Neural cell (in vitro differentiated cells): ENCODE measurements around the gene PKDCC. TPM values are rescaled to one million over a fixed set of nuclear protein-coding genes. Genes with fewer than 3 reads are reported as not detected.
A peak's percentile ranks its signal among the peaks of the same experiment; 100 is the strongest.

Experiments used
- H2AFZ ChIP-seq: fragments of 200-600, 300-800 bp; sonication (generic), shearing (Covaris generic); 2 replicates; pipeline ENCODE4 v1.6.0; 2014; ENCODE audit warnings: low read depth, mild to moderate bottlenecking, antibody characterized with exemption, low read length, moderate library complexity
- H3F3A ChIP-seq: fragments of 200-600 bp; shearing (Covaris generic); 2 replicates; pipeline ENCODE4 v1.6.1; 2016; ENCODE audit warnings: mild to moderate bottlenecking, moderate library complexity, mixed read lengths, antibody characterized with exemption, low read length; ENCODE audit not compliant: insufficient read depth, poor library complexity, severe bottlenecking
- H3K27ac ChIP-seq: fragments of 200-600, 300-800 bp; sonication (generic), shearing (Covaris generic); 2 replicates; pipeline ENCODE4 v1.5.1; 2014; ENCODE audit warnings: mild to moderate bottlenecking, low read length, moderate library complexity
- H3K27me3 ChIP-seq: fragments of 300-800, 200-600 bp; sonication (generic), shearing (Covaris generic); 2 replicates; pipeline ENCODE4 v1.6.0; 2014; ENCODE audit warnings: mild to moderate bottlenecking, low read depth, low read length, moderate library complexity; ENCODE audit not compliant: insufficient read depth
- H3K36me3 ChIP-seq: fragments of 300-800, 200-600 bp; sonication (generic), shearing (Covaris generic); 2 replicates; pipeline ENCODE4 v1.5.1; 2014; ENCODE audit warnings: mild to moderate bottlenecking, antibody characterized with exemption, low read length, moderate library complexity; ENCODE audit not compliant: insufficient read depth
- H3K4me2 ChIP-seq: fragments of 300-800, 200-600 bp; sonication (generic), shearing (Covaris generic); 2 replicates; pipeline ENCODE4 v1.6.0; 2014; ENCODE audit warnings: mild to moderate bottlenecking, low read length
- H3K4me3 ChIP-seq: fragments of 300-800, 200-600 bp; sonication (generic), shearing (Covaris generic); 2 replicates; pipeline ENCODE4 v1.5.1; 2014; ENCODE audit warnings: mild to moderate bottlenecking, low read length, moderate library complexity
- H3K79me2 ChIP-seq: fragments of 200-600 bp; shearing (Covaris generic); replicated peaks from 2 replicates; pipeline ENCODE4 v1.6.0; 2014; ENCODE audit warnings: mild to moderate bottlenecking, low read length, moderate library complexity; ENCODE audit not compliant: insufficient read depth
- H3K9ac ChIP-seq: fragments of 300-800, 200-600 bp; sonication (generic), shearing (Covaris generic); 2 replicates; pipeline ENCODE4 v1.6.1; 2016; ENCODE audit warnings: mild to moderate bottlenecking, low read length, mixed read lengths
- H3K9me2 ChIP-seq: fragments of 200-600 bp; shearing (Covaris generic); 2 replicates; pipeline ENCODE4 v1.6.1; 2016; ENCODE audit warnings: mild to moderate bottlenecking, low read length, mixed read lengths; ENCODE audit not compliant: insufficient read depth
- H3K9me3 ChIP-seq: fragments of 200-600, 300-800 bp; sonication (generic), shearing (Covaris generic); 2 replicates; pipeline ENCODE4 v1.6.1; 2016; ENCODE audit warnings: mild to moderate bottlenecking, mixed run types, low read length, moderate library complexity, mixed read lengths
- H4K20me1 ChIP-seq: fragments of 200-600 bp; shearing (Covaris generic); 2 replicates; pipeline ENCODE4 v1.6.1; 2016; ENCODE audit warnings: mild to moderate bottlenecking, mixed run types; ENCODE audit not compliant: insufficient read depth
- CTCF ChIP-seq: fragments of 450-650 bp; IDR thresholded peaks from 2 replicates; pipeline ENCODE4 v1.5.1; 2014; ENCODE audit warnings: antibody characterized with exemption, mild to moderate bottlenecking, moderate library complexity; ENCODE audit not compliant: poor library complexity, severe bottlenecking
- EP300 ChIP-seq: fragments of 450-650 bp; conservative IDR thresholded peaks from 2 replicates; pipeline ENCODE4 v1.6.1; 2014; ENCODE audit warnings: antibody characterized with exemption, mild to moderate bottlenecking, moderate library complexity; ENCODE audit not compliant: poor library complexity, severe bottlenecking
- EZH2 ChIP-seq: fragments of 200-600, 300-800 bp; shearing (Covaris generic), sonication (generic); IDR thresholded peaks from 2 replicates; pipeline ENCODE4 v1.6.1; 2014; ENCODE audit warnings: antibody characterized with exemption, low read length, borderline replicate concordance, mild to moderate bottlenecking; ENCODE audit not compliant: insufficient read depth, poor library complexity, severe bottlenecking
- MXI1 ChIP-seq: fragments of 450-650 bp; conservative IDR thresholded peaks from 2 replicates; pipeline ENCODE4 v1.6.1; 2014; ENCODE audit warnings: antibody characterized with exemption, mild to moderate bottlenecking; ENCODE audit not compliant: poor library complexity, severe bottlenecking
- POLR2AphosphoS5 ChIP-seq: IDR thresholded peaks from 2 replicates; pipeline ENCODE4 v1.6.1; 2012
- RAD21 ChIP-seq: fragments of 450-650 bp; conservative IDR thresholded peaks from 2 replicates; pipeline ENCODE4 v1.6.1; 2014; ENCODE audit warnings: antibody characterized with exemption, mild to moderate bottlenecking, moderate library complexity
- REST ChIP-seq: IDR thresholded peaks from 2 replicates; pipeline ENCODE4 v1.6.1; 2012; ENCODE audit warnings: borderline replicate concordance
- SMC3 ChIP-seq: fragments of 450-650 bp; conservative IDR thresholded peaks from 2 replicates; pipeline ENCODE4 v1.6.1; 2014; ENCODE audit warnings: antibody characterized with exemption, mild to moderate bottlenecking, moderate library complexity; ENCODE audit not compliant: poor library complexity
- TAF1 ChIP-seq: IDR thresholded peaks from 2 replicates; pipeline ENCODE4 v1.6.1; 2012; ENCODE audit warnings: low read depth
- polyA minus RNA-seq: library from RNA; depleted of rRNA, polyadenylated mRNA; stranded (reverse); fragments of >200 nt; gene quantifications from 2 replicates; pipeline ENCODE4 v1.2.3, GENCODE V29; 2014
- polyA plus RNA-seq: library from polyadenylated mRNA; depleted of rRNA; stranded (reverse); fragments of >200 nt; gene quantifications from 2 replicates; pipeline ENCODE4 v1.2.3, GENCODE V29; 2014

PKDCC gene
- polyA plus RNA-seq (37.4 and 50.3 TPM in 2 replicates), polyA minus RNA-seq (8.8 and 12.3 TPM in 2 replicates)

GRCh38 chr2:42047488-42048298 lies at the start of gene PKDCC:
PKDCC (plus strand) TSS chr2:42048021; CDS start chr2:42048200, 179 bp downstream.
- Histone ChIP-seq H3K9me3 (no peaks in the 10 kb centered on the region), H3K36me3 (no peaks in the 10 kb centered on the region), H3K27me3 (peaks cover 7% of the 10 kb centered on the region), H4K20me1 (no peaks in the 10 kb centered on the region), H3K9ac (peak within 1 kb of the TSS; percentile 59), H3K79me2 (peaks cover 15% of the 10 kb centered on the region), H3K27ac (no peak within 1 kb of the TSS), H3K4me2 (peak within 1 kb of the TSS; percentile 19), H3K4me3 (peak within 1 kb of the TSS; percentile 72), H2AFZ (peak within 1 kb of the TSS; percentile 14), H3K9me2 (no peaks in the 10 kb centered on the region), H3F3A (no peaks in the 10 kb centered on the region)
- TF ChIP-seq CTCF: no peak
- no peak for TF ChIP-seq TAF1
- no peak for TF ChIP-seq SMC3
- TF ChIP-seq RAD21: no peak
- TF ChIP-seq EZH2: no peak
- no peak for TF ChIP-seq REST
- TF ChIP-seq EP300: no peak
- TF ChIP-seq POLR2AphosphoS5: no peak
- no peak for TF ChIP-seq MXI1

GRCh38 chr2:41998186-41999127 lies 49.4 kb upstream of the PKDCC start:
- Histone ChIP-seq H3K27ac (no peak overlapping the region), H3K36me3 (no peaks in the 10 kb centered on the region), H3K9me2 (no peaks in the 10 kb centered on the region), H3K79me2 (no peaks in the 10 kb centered on the region), H3K9me3 (no peaks in the 10 kb centered on the region), H3F3A (no peaks in the 10 kb centered on the region), H3K27me3 (no peaks in the 10 kb centered on the region), H3K9ac (no peak overlapping the region), H3K4me2 (no peak overlapping the region), H4K20me1 (no peaks in the 10 kb centered on the region), H3K4me3 (no peak overlapping the region), H2AFZ (no peak overlapping the region)
- TF ChIP-seq EZH2: no peak
